Stimulated activated CD4-positive, alpha-beta T cell treated with anti-CD3 and anti-CD28 coated beads, Interleukin-12 subunit alpha, Interleukin-12 subunit beta, amount 100 ng/mL, for 48 hours (primary cell): Measurements from ENCODE around the gene ENPP5.

ENCODE experiments used
- DNase-seq, 3 donors: peaks; one replicate each; pipeline ENCODE4 v3.0.0-alpha.2; 2020; ENCODE audit warnings: low read depth in 2 of 3, low spot score in 1 of 3

The ENPP5 gene

GRCh38 chr6:46115634-46116033, 55.1 kb downstream of the ENPP5 start:
- DNase-seq: no peak

- DNase-seq: no peak
Measured at GRCh38 chr6:46113370-46113769, 57.4 kb downstream of the ENPP5 start.
